CD4-positive, alpha-beta T cell treated with Interleukin-17A for 1 hour (primary cell): Measurements from ENCODE around the gene ERCC5.

Source experiments
- DNase-seq: peaks from one replicate; pipeline ENCODE4 v3.0.0-alpha.2; 2020

Gene ERCC5

GRCh38 chr13:102846261-102847015 lies 606 bp downstream of the ERCC5 start:
- DNase-seq: peak; percentile 64

GRCh38 chr13:102847272-102848234 lies 1.7 kb downstream of the ERCC5 start:
- DNase-seq: peak; percentile 57

- DNase-seq: no peak
Observed at GRCh38 chr13:102848956-102849355, 3.1 kb downstream of the ERCC5 start.

GRCh38 chr13:102852556-102852955 lies 6.7 kb downstream of the ERCC5 start:
- DNase-seq: no peak

- DNase-seq: peak; percentile 18
Observed at GRCh38 chr13:102854675-102855074, 8.8 kb downstream of the ERCC5 start.

- no peak for DNase-seq
Observed at GRCh38 chr13:102856557-102856956, 10.7 kb downstream of the ERCC5 start.

GRCh38 chr13:102862624-102863210 lies 16.9 kb downstream of the ERCC5 start:
- no peak for DNase-seq

- DNase-seq: no peak
Observed at GRCh38 chr13:102863590-102863989, 17.8 kb downstream of the ERCC5 start.

GRCh38 chr13:102868366-102868936 lies 22.6 kb downstream of the ERCC5 start:
- DNase-seq: no peak

- no peak for DNase-seq
Observed at GRCh38 chr13:102869948-102870676, 24.3 kb downstream of the ERCC5 start.

GRCh38 chr13:102870677-102871415 lies 25.0 kb downstream of the ERCC5 start:
- DNase-seq: peak; percentile 61

- DNase-seq: no peak
Observed at GRCh38 chr13:102872131-102872530, 26.3 kb downstream of the ERCC5 start.

GRCh38 chr13:102872531-102872930 lies 26.7 kb downstream of the ERCC5 start:
- DNase-seq: no peak

GRCh38 chr13:102873653-102874052 lies 27.8 kb downstream of the ERCC5 start:
- DNase-seq: no peak

- DNase-seq: no peak
Observed at GRCh38 chr13:102875256-102875655, 29.4 kb downstream of the ERCC5 start.

GRCh38 chr13:102877303-102877702 lies 31.5 kb downstream of the ERCC5 start:
- no peak for DNase-seq

- no peak for DNase-seq
Observed at GRCh38 chr13:102878481-102878880, 32.6 kb downstream of the ERCC5 start.

GRCh38 chr13:102879793-102880499 lies 34.1 kb downstream of the ERCC5 start:
- DNase-seq: no peak

GRCh38 chr13:102881819-102882686 lies 36.2 kb downstream of the ERCC5 start:
- DNase-seq: no peak

- DNase-seq: no peak
Observed at GRCh38 chr13:102892503-102892902, 46.7 kb downstream of the ERCC5 start.
